ENCODE measurements around the gene FHOD1. TPM values are rescaled to one million over a fixed set of nuclear protein-coding genes. Genes with fewer than 3 reads are reported as not detected.

Gene FHOD1
- total and polyA plus RNA-seq, 2 of the 4 experiments (the other 2 are of a cell fraction) = 13.8 to 64.0 TPM

- H3K79me1 ChIP-seq (ENCODE audit: low read depth in 1 of 2, low read length in 2 of 2) = peaks cover 27 to 44% of the 10 kb centered on the region in 2 experiments
- no peak overlapping the region for H2AK5ac ChIP-seq (ENCODE audit: low read depth, low read length)
- H4K8ac ChIP-seq (ENCODE audit: low read depth in 2 of 2, low read length in 2 of 2) = no peak overlapping the region
- H3K36me3 ChIP-seq (ENCODE audit: control insufficient read depth, insufficient read depth, low read length) = peaks cover 7% of the 10 kb centered on the region; the same call in 1 of the 2 replicates
- no peak overlapping the region for H3K4ac ChIP-seq (ENCODE audit: low read depth, low read length)
- H3K18ac ChIP-seq (ENCODE audit: low read depth, low read length) = no peak overlapping the region
- no peak overlapping the region for H3K4me3 ChIP-seq (ENCODE audit: insufficient read depth, low read depth, low read length)
- no peak overlapping the region for H3K9ac ChIP-seq (ENCODE audit: low read depth, low read length)
- H3K4me2 ChIP-seq (ENCODE audit: low read depth, low read length) = no peak overlapping the region
- no peak overlapping the region for H4K5ac ChIP-seq (ENCODE audit: low read depth, low read length)
- H3K9me1 ChIP-seq (ENCODE audit: insufficient read depth, low read length) = peaks cover 10% of the 10 kb centered on the region
- no peak overlapping the region for H2BK120ac ChIP-seq (ENCODE audit: low read depth, low read length)
- TF ChIP-seq POLR2A (IDR thresholded peaks at IDR 0.05; ENCODE audit: low read depth, low read length) (no peak), NFE2L2 (IDR thresholded peaks at IDR 0.05; ENCODE audit: low read depth, low read length) (no peak), MAZ (IDR thresholded peaks at IDR 0.05; ENCODE audit: borderline replicate concordance, low read depth, low read length) (no peak), SMC3 (IDR thresholded peaks at IDR 0.05; ENCODE audit: low read depth, low read length) (no peak), CHD1 (IDR thresholded peaks at IDR 0.05; ENCODE audit: low read depth, low read length) (no peak), RFX5 (IDR thresholded peaks at IDR 0.05; ENCODE audit: low read depth, low read length) (no peak), MAFK (IDR thresholded peaks at IDR 0.05; ENCODE audit: low read depth, low read length) (no peak), FOS (IDR thresholded peaks at IDR 0.05; ENCODE audit: low read depth, low read length) (no peak), MXI1 (IDR thresholded peaks at IDR 0.05; ENCODE audit: borderline replicate concordance, low read depth, low read length) (no peak)
- no peak overlapping the region for H3K23ac ChIP-seq (ENCODE audit: low read depth, low read length)
- WGBS, 2 experiments (ENCODE audit: extremely low coverage in 2 of 2, insufficient read length in 1 of 2) = no CpG with 5 or more reads among the region's 16 CpGs
- DNase-seq (no peak), ATAC-seq (ENCODE audit: low read depth) (no peak)
- H4K20me1 ChIP-seq (ENCODE audit: insufficient read depth, low read length) = peaks cover 34% of the 10 kb centered on the region
- no peak overlapping the region for H3K14ac ChIP-seq (replicated peaks; ENCODE audit: low read depth, low read length)
- dilution Hi-C loops (cut with HindIII; ENCODE audit: low sequenced_read_pairs, unreplicated experiment) (no loop called here), in situ Hi-C loops (cut with MboI; ENCODE audit: low sequenced_read_pairs) (no loop called here), intact Hi-C loops (cut with micrococcal nuclease) (loop anchor here (10.0 kb wide), 1 partner anchor 165 kb away; no protein-coding TSS in a partner anchor)
- BruUV-seq (replicated peaks) = no TSS peak
- no peak overlapping the region for H2BK5ac ChIP-seq (ENCODE audit: low read depth, low read length, poor library complexity, severe bottlenecking)
- no peaks in the 10 kb centered on the region for H3K9me3 ChIP-seq (ENCODE audit: control insufficient read depth, insufficient read depth, low read length)
- no peak overlapping the region for H4K91ac ChIP-seq (ENCODE audit: insufficient read depth, low read depth, low read length)
- no peak overlapping the region for H3K56ac ChIP-seq (ENCODE audit: extremely low read depth, insufficient read depth, low read length)
- H3K27me3 ChIP-seq (ENCODE audit: control insufficient read depth, insufficient read depth, low read length) = no peaks in the 10 kb centered on the region
- peaks cover 11% of the 10 kb centered on the region for H3K4me1 ChIP-seq (ENCODE audit: control insufficient read depth, insufficient read depth, low read length)
- H2BK20ac ChIP-seq (ENCODE audit: low read depth, low read length) = no peak overlapping the region
- ChIA-PET CTCF (no interaction called here), POLR2A (ENCODE audit: unreplicated experiment) (interaction anchor here (0.6 kb wide), 1 partner anchor 79 kb away, joined by 4 read pairs; no protein-coding TSS in a partner anchor)
- no peak overlapping the region for H3K27ac ChIP-seq (ENCODE audit: insufficient read depth, low read length)
- H2AFZ ChIP-seq (replicated peaks; ENCODE audit: low read length, poor library complexity) = no peak overlapping the region
- no peak overlapping the region for H2BK15ac ChIP-seq (ENCODE audit: low read depth, low read length)
- no peak overlapping the region for H2AK9ac ChIP-seq (replicated peaks; ENCODE audit: low read depth, low read length, poor library complexity)
These were observed 67.1 kb downstream of the FHOD1 start for GRCh38 chr16:67180166-67180565.
